RWPE2 (cell line): ENCODE results near the gene CMIP.
A peak's percentile ranks its signal among the peaks of the same experiment; 100 is the strongest.

Source experiments
- ATAC-seq: fragments of 200-7000 bp; cut with Tn5 transposase; 3 replicates; pipeline ENCODE4 v1.9.1; 2021; ENCODE audit warnings: low read depth
- DNase-seq: peaks from one replicate; pipeline ENCODE4 v3.0.0-alpha.2; 2020; ENCODE audit warnings: low spot score
- H3K27ac ChIP-seq: fragments of 450-650 bp; 2 replicates; pipeline ENCODE4 v1.5.1; 2017; ENCODE audit warnings: mild to moderate bottlenecking; ENCODE audit not compliant: poor library complexity, severe bottlenecking
- H3K27me3 ChIP-seq: fragments of 250-450 bp; sonication (Bioruptor Pico); 2 replicates; pipeline ENCODE4 v1.5.1; 2021; ENCODE audit warnings: mild to moderate bottlenecking, moderate library complexity; ENCODE audit not compliant: insufficient read depth, poor library complexity, severe bottlenecking
- H3K36me3 ChIP-seq: fragments of 250-450 bp; sonication (Bioruptor Pico); 2 replicates; pipeline ENCODE4 v1.5.1; 2020; ENCODE audit warnings: low read depth, mild to moderate bottlenecking, moderate library complexity
- H3K4me1 ChIP-seq: fragments of 250-450 bp; sonication (Bioruptor Pico); 2 replicates; pipeline ENCODE4 v1.5.1; 2021; ENCODE audit warnings: mild to moderate bottlenecking, moderate library complexity; ENCODE audit not compliant: insufficient read depth, poor library complexity, severe bottlenecking
- H3K4me3 ChIP-seq: fragments of 250-450 bp; sonication (Bioruptor Pico); 2 replicates; pipeline ENCODE4 v1.5.1; 2021; ENCODE audit warnings: mild to moderate bottlenecking, moderate library complexity; ENCODE audit not compliant: severe bottlenecking
- H3K9me3 ChIP-seq: fragments of 250-450 bp; sonication (Bioruptor Pico); 2 replicates; pipeline ENCODE4 v1.5.1; 2021; ENCODE audit warnings: mild to moderate bottlenecking, moderate library complexity; ENCODE audit not compliant: severe bottlenecking
- TF ChIP-seq, protein P1 (sequence below): fragments of 450-650 bp; IDR thresholded peaks from one replicate; pipeline ENCODE4 v1.5.1; 2017; ENCODE audit warnings: mild to moderate bottlenecking, moderate library complexity; ENCODE audit not compliant: poor library complexity, severe bottlenecking

The CMIP gene

DNA sequence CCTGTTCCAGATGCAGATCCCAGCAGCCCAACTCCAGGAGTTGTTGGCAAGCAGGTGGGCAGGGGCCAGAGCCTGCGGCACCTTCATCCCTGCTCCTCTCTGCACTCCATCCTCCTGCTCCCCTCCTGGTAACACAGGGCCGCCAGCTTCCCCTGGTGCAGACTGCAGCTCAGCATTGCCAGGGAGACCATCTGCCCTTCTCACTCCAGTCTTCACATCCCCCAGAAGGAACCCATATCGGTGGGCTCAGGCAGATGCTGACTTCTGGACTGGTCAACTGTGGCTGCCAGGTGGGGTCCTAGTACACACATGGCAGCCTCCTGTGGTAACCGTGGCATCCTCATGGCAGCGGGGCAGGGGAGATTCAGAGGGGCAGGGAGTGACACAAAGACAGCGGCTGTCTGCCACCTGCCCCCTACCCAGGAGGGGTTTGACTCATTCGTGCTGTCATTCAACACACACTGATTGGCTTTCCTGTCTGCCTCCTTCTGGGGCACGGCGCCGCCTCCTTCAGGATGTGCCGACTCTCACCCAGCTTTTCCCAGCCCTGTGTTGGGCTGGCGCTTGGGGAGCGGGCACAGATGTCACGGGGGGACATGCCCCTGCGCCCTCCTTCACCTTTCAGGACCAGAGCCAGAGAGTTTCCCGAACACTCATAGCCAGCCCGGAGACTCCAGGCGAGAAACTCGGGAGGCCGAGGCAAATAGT, 120.9 kb downstream of the CMIP start:
- peaks cover 21% of the 10 kb centered on the region for H3K4me1 ChIP-seq
- no peak for DNase-seq

DNA sequence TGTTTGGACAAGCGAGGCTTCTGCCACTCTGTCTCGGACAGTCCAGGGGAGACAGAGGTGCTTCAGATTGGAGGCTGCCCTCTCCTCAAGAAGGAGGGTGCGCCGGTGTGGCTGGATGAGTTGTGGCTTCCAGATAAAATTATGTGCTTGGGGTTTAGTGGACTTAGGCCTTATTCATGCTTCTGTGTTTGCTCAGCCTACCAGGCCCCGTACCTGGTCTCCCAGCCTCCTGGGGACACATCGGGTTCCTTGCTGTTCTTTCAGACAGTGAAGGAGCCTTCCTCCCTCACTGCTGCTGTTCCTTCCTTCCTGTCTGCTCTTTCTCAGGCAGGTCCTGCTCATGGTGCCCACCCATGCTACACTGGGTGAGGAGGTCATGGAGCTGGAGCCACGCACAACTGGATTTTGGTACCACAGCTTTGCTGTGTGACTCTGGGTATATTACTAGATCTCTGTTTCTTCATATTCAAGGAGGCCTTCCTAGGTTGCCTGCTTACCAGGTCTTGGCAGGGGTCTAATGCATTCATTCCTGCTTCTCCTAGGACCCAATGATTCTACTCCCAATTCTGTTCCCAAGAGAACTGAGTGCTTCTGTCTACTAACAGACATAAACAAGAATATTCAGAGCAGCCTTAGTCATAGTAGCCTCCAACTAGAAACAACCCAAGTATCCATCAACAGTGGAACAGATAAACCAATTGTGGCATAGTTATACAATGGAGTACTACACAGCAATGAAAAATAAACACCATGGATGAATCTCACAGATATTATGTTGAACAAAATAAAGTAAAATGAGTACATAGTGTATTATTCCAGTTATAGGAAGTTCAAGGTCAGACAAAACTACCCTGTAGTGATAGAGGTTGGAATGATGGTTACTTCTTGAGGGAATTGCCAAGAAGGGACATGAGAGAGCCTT, 121.7 kb downstream of the CMIP start:
- ATAC-seq = no peak
- Histone ChIP-seq H3K4me1 (peaks cover 13% of the 10 kb centered on the region), H3K27ac (no peak overlapping the region)

More for the DNA sequence above, 120.9 kb downstream of the CMIP start:
- TF ChIP-seq, protein P1, sequence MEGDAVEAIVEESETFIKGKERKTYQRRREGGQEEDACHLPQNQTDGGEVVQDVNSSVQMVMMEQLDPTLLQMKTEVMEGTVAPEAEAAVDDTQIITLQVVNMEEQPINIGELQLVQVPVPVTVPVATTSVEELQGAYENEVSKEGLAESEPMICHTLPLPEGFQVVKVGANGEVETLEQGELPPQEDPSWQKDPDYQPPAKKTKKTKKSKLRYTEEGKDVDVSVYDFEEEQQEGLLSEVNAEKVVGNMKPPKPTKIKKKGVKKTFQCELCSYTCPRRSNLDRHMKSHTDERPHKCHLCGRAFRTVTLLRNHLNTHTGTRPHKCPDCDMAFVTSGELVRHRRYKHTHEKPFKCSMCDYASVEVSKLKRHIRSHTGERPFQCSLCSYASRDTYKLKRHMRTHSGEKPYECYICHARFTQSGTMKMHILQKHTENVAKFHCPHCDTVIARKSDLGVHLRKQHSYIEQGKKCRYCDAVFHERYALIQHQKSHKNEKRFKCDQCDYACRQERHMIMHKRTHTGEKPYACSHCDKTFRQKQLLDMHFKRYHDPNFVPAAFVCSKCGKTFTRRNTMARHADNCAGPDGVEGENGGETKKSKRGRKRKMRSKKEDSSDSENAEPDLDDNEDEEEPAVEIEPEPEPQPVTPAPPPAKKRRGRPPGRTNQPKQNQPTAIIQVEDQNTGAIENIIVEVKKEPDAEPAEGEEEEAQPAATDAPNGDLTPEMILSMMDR = no peak
- Histone ChIP-seq H3K9me3 (no peaks in the 10 kb centered on the region), H3K36me3 (peaks cover 13% of the 10 kb centered on the region), H3K27me3 (no peaks in the 10 kb centered on the region), H3K4me3 (no peak overlapping the region), H3K27ac (no peak overlapping the region)
- ATAC-seq = no peak

DNA sequence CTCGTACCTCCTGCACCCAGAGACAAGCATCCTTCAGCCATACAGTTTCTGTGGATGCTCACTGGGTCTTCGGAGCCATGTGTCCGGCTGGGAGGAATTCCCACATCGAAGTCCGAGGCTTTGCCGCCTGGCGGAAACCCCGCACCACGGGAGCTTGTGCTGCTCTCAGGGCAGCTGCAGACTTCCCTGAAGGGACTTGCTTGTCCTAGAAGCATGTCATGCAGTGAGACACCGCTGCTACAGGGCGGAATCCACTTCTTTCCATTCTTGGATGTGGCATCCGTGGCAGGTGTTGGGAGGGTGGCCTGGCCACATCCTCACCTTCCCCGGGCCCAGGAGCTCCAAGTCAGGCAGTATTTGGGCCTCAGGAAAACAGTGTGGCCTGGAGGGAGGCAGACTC, 122.5 kb downstream of the CMIP start:
- DNase-seq (no peak), ATAC-seq (no peak)
- no peaks in the 10 kb centered on the region for H3K27me3 ChIP-seq
- TF ChIP-seq, protein P1 = no peak
- peaks cover 14% of the 10 kb centered on the region for H3K36me3 ChIP-seq
- H3K4me3 ChIP-seq = no peak overlapping the region
- no peaks in the 10 kb centered on the region for H3K9me3 ChIP-seq
- H3K4me1 ChIP-seq = peaks cover 13% of the 10 kb centered on the region
- H3K27ac ChIP-seq = peak overlapping the region; percentile 60

More for the DNA sequence above, 121.7 kb downstream of the CMIP start:
- TF ChIP-seq, protein P1 = no peak
- Histone ChIP-seq H3K27me3 (no peaks in the 10 kb centered on the region), H3K9me3 (no peaks in the 10 kb centered on the region), H3K36me3 (peaks cover 13% of the 10 kb centered on the region), H3K4me3 (no peak overlapping the region)
- DNase-seq = no peak

DNA sequence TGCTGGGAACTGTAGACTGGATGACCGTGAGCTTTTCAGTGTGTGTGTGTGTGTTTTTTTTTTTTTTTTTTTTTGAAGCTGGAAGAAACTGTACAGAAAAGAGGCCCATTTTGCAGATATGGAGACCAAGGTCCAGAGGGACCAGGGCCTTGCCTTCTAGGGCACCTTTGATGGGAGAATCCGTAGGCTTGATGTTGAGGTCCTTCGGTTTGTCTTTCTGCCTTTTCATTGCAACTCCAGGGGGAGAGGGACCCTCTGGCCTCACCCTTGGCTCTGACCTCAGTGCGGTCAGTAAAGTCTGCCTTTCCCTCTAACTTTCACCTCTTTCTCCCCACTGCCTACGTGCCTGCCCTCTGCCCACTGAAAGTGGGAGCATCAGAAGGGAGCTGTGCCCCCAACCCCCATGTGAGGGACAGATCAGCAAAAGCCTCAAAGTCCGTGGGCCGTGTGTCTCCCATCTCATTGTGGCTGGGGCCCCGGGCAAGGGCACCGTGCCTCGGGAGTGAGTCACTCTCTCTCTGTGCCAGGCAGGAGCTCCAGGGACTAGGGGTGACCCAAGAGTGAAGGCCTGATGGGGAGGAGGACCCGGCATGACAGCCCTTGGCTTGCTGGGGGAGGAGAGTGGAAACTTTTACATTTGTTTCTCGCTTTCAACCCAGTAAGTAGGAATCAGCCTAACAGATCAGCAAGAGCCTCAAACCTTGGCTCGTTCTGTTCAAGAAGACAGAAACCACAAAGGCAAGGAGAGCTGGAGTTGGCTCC, 123.6 kb downstream of the CMIP start:
- Histone ChIP-seq H3K9me3 (no peaks in the 10 kb centered on the region), H3K27me3 (no peaks in the 10 kb centered on the region), H3K4me1 (peaks cover 13% of the 10 kb centered on the region), H3K36me3 (peaks cover 16% of the 10 kb centered on the region), H3K27ac (peak overlapping the region; percentile 60), H3K4me3 (no peak overlapping the region)
- TF ChIP-seq, protein P1 = no peak
- no peak for DNase-seq
- ATAC-seq = peak; percentile 93
